MM.1S (cell line): ENCODE measurements around the gene PTTG1IP2.

ENCODE experiments used
- EZH2 ChIP-seq: fragments of 300-600 bp; sonication (generic); optimal IDR thresholded peaks from 2 replicates; pipeline ENCODE3; 2017; ENCODE audit warnings: low read depth, mild to moderate bottlenecking, antibody characterized with exemption, low read length, mixed read lengths
- EZH2phosphoT487 ChIP-seq: fragments of 300-600 bp; sonication (generic); IDR thresholded peaks from 2 replicates; pipeline ENCODE4 v1.6.1; 2018; ENCODE audit warnings: antibody characterized with exemption, low read length
- TF ChIP-seq, protein P1 (sequence below): fragments of 300-600 bp; sonication (generic); IDR thresholded peaks from 2 replicates; pipeline ENCODE4 v1.5.1; 2016; ENCODE audit warnings: antibody characterized with exemption, low read length, mixed read lengths

DNA sequence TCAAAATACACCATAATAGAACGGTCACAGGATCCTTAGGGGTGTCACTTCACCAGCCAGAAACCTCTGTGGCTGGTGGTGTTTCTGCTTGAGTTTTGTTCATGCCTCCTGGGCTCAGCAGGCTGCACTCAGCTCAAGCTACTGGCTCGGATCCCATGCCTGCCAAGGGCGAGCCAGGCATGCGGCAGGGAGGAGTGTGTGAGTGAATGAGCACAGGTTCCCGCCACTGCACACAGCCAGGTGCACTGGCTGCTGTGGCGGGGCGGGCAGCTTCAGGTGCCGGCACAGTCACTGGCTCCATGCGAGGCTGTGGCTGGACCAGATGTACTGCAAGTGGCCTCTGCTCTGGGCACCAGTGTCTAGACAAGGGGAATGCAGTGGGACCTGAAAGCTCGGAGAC lies 36.7 kb upstream of the PTTG1IP2 start:
- TF ChIP-seq EZH2phosphoT487 (no peak), EZH2 (no peak)
- TF ChIP-seq, protein P1, sequence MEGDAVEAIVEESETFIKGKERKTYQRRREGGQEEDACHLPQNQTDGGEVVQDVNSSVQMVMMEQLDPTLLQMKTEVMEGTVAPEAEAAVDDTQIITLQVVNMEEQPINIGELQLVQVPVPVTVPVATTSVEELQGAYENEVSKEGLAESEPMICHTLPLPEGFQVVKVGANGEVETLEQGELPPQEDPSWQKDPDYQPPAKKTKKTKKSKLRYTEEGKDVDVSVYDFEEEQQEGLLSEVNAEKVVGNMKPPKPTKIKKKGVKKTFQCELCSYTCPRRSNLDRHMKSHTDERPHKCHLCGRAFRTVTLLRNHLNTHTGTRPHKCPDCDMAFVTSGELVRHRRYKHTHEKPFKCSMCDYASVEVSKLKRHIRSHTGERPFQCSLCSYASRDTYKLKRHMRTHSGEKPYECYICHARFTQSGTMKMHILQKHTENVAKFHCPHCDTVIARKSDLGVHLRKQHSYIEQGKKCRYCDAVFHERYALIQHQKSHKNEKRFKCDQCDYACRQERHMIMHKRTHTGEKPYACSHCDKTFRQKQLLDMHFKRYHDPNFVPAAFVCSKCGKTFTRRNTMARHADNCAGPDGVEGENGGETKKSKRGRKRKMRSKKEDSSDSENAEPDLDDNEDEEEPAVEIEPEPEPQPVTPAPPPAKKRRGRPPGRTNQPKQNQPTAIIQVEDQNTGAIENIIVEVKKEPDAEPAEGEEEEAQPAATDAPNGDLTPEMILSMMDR = no peak
